Esophagus squamous epithelium (tissue), 4 donors: ENCODE measurements around the gene EDC4.

Source experiments
- CTCF ChIP-seq, 6 experiments: fragments of 450-650 bp in 4 of 6; fragments of 200-600 bp in 2 of 6; sonication (generic) in 2 of 6; IDR thresholded peaks; one replicate each; pipeline ENCODE4 v1.5.1; 2016 to 2019; ENCODE audit warnings: antibody characterized with exemption in 6 of 6, mild to moderate bottlenecking in 4 of 6, moderate library complexity in 4 of 6
- POLR2A ChIP-seq, 4 donors: fragments of 450-650 bp; IDR thresholded peaks; one replicate each; pipeline ENCODE4 v1.6.1; 2017; ENCODE audit warnings: antibody characterized with exemption in 4 of 4, mild to moderate bottlenecking in 4 of 4, moderate library complexity in 3 of 4

- no peak for TF ChIP-seq POLR2A (IDR thresholded peaks at IDR 0.05)
- TF ChIP-seq CTCF (IDR thresholded peaks at IDR 0.05), result no peak
These were observed 24.7 kb upstream of the EDC4 start for GRCh38 chr16:67848118-67848517.
